Metanephros (tissue), 1 donor: ENCODE measurements around the gene NCF2. TPM values are rescaled to one million over a fixed set of nuclear protein-coding genes. Genes with fewer than 3 reads are reported as not detected.

Experiments used
- total RNA-seq: library from RNA; depleted of rRNA; stranded (reverse); fragments of >200 nt; gene quantifications from one replicate; pipeline ENCODE4 v1.2.3, GENCODE V29; 2014

The NCF2 gene, protein sequence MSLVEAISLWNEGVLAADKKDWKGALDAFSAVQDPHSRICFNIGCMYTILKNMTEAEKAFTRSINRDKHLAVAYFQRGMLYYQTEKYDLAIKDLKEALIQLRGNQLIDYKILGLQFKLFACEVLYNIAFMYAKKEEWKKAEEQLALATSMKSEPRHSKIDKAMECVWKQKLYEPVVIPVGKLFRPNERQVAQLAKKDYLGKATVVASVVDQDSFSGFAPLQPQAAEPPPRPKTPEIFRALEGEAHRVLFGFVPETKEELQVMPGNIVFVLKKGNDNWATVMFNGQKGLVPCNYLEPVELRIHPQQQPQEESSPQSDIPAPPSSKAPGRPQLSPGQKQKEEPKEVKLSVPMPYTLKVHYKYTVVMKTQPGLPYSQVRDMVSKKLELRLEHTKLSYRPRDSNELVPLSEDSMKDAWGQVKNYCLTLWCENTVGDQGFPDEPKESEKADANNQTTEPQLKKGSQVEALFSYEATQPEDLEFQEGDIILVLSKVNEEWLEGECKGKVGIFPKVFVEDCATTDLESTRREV
- total RNA-seq, result 13.4 TPM

DNA sequence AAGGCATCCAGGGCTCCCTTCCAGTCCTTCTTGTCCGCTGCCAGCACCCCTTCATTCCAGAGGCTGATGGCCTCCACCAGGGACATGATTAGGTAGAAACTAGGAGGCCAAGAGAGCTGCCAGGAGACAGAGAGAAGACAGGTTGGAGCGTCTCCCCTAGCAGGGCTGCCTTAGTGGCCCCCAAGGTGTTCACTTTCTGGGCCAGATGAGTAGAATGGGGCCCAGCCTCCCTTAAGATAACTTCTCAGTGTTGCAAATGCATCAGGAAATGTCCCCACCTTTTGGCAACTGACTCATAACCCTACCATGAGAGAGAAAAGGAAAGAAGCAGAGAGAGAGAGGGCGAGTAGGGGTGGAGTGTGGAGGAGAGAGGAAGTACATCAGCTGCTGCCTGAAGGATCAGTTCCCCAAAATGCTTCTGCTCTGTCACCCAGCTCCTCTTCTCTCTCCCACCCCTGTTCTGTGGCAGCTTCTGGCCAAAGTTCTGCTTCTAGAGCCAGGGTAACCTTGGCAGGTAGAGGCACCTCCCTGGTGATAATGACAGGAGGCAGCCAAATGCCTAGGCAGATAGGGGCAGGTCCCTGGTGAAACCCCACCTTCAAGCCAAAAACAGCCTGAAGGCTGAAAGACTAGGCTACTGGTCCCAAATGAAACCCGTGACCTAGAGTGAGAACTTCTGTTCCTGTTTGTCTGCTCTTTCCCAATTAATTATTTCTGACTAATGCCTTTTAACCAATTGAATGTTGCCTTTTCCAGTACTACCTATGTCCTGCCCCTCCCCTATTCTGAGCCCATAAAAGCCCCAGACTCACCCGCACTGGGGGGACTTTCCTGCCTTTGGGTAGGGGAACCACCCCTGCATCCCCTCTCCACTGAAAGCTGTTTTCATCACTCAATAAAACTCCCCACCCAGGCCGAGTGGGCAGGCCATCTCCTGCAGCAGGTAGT, at the start of gene NCF2:
NCF2 (minus strand) TSS at position 216 of the 948 bp plus-strand sequence; CDS start at position 86, 130 bp downstream.

DNA sequence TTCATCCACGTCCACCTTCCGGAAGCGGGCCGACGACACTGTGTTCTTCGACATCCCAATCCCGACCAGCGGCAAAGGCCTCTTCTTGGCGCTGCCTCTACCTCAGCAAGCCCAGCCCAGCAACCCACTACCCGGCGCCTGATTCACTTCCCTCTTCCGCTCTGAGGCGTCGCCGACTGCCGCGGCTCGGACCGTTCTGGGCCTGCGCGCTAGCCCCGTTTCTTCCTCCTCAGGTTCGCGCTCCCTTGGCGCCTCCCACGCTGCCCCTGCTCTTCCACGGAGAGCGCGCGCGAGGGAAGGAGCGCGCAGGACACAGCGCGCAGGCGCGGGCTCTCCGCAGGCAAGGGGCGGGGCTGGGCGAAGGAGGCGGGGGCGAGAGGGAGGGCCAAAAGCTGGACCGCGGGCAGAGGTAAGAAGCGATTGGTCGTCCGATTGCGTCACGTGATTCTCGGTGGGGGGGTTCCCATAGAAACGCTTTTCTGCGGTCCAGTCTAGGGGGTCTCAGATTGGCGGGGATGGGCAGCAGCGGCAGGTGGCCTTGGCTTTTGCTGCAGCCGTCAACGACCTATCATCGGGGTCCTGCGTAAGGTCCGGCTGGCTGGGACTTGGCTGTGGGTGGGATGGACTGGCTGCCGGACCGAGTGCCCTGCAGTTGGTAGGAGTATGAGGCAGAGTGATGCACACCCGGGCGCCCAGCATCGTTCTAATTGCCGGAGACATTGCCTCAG, 45.5 kb upstream of the NCF2 start, which contains the start of gene ARPC5:
ARPC5 (minus strand) TSS at position 178 of the 728 bp plus-strand sequence; CDS start at position 54, 124 bp downstream.

Other genes starting within 250 kb of the NCF2 start
- gene NMNAT2, start 172.1 kb downstream of the NCF2 start, total RNA-seq, result 1.8 TPM
- 47.2 TPM for gene SMG7, start 118.0 kb downstream of the NCF2 start, total RNA-seq
- 129 TPM for gene ARPC5, start 45.3 kb upstream of the NCF2 start, total RNA-seq
- gene APOBEC4, start 62.9 kb upstream of the NCF2 start, total RNA-seq, result not detected
- 54.2 TPM for gene RGL1, start 214.7 kb upstream of the NCF2 start, total RNA-seq